GM18907 (cell line): ENCODE data around the gene DYRK1A.

Source experiments
- ATAC-seq: cut with Tn5 transposase; IDR thresholded peaks from one replicate; pipeline ENCODE4 v1.9.1; 2021; ENCODE audit warnings: mild to moderate bottlenecking, moderate library complexity; ENCODE audit not compliant: unreplicated experiment

Gene DYRK1A

GRCh38 chr21:37364722-37365121 is 1.9 kb upstream of the DYRK1A start:
- ATAC-seq: no peak

GRCh38 chr21:37365517-37366481 is 774 bp upstream of the DYRK1A start:
- ATAC-seq: peak; percentile 39

- no peak for ATAC-seq
These were observed 746 bp downstream of the DYRK1A start for GRCh38 chr21:37367336-37367702.

- peak; percentile 16 for ATAC-seq
These were observed 1.3 kb downstream of the DYRK1A start for GRCh38 chr21:37367703-37368540.

GRCh38 chr21:37368541-37369279 is 2.1 kb downstream of the DYRK1A start:
- no peak for ATAC-seq

- no peak for ATAC-seq
These were observed 2.8 kb downstream of the DYRK1A start for GRCh38 chr21:37369307-37369854.

- no peak for ATAC-seq
These were observed 3.8 kb downstream of the DYRK1A start for GRCh38 chr21:37370152-37371040.

- ATAC-seq: no peak
These were observed 4.4 kb downstream of the DYRK1A start for GRCh38 chr21:37371041-37371397.

GRCh38 chr21:37372127-37372731 is 5.7 kb downstream of the DYRK1A start:
- ATAC-seq: no peak

- ATAC-seq: no peak
These were observed 6.4 kb downstream of the DYRK1A start for GRCh38 chr21:37372951-37373350.

GRCh38 chr21:37373539-37373938 is 7.0 kb downstream of the DYRK1A start:
- ATAC-seq: no peak

GRCh38 chr21:37374027-37374426 is 7.5 kb downstream of the DYRK1A start:
- ATAC-seq: no peak

- no peak for ATAC-seq
These were observed 9.4 kb downstream of the DYRK1A start for GRCh38 chr21:37375866-37376574.

- no peak for ATAC-seq
These were observed 12.1 kb downstream of the DYRK1A start for GRCh38 chr21:37378700-37379139.

GRCh38 chr21:37380349-37381323 is 14.1 kb downstream of the DYRK1A start:
- ATAC-seq: no peak

- no peak for ATAC-seq
These were observed 15.5 kb downstream of the DYRK1A start for GRCh38 chr21:37381883-37382585.

GRCh38 chr21:37383086-37383485 is 16.5 kb downstream of the DYRK1A start:
- no peak for ATAC-seq
